Measurements from ENCODE around the gene RFX8.
"Not testable (repeated sequence)": the region's sequence is repeated elsewhere in the genome, so short reads cannot be mapped to it uniquely, and the experiment has no call there.

Gene RFX8

DNA sequence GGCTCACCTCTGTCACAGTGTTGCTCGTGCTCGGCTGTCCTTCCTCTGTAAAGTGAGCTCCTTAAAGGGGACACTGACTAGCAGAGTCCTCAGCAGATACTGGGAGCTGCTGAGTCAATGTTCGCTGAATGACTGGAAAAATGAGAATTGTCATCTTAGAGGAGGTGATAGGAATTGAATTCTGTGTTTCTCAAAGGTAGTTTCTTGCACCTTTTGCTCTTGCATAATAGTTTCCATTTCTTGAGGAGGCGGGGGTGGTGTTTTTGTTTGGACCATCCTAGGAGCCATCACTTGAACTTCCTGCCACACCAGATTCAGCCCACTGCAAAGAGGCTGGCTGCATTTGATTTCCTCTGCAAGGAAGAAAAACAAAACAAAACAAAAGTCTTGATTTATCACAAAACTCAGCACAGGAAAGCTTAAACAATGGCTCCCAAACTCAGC lies 11.4 kb upstream of the RFX8 start:
- no peak for DNase-seq (ENCODE audit: low read depth)

GRCh38 chr2:101485856-101486255 lies 10.9 kb upstream of the RFX8 start:
- no peak for DNase-seq (ENCODE audit: low read depth)

GRCh38 chr2:101480764-101481163 lies 5.9 kb upstream of the RFX8 start:
- no peak for DNase-seq (ENCODE audit: low read depth)

DNA sequence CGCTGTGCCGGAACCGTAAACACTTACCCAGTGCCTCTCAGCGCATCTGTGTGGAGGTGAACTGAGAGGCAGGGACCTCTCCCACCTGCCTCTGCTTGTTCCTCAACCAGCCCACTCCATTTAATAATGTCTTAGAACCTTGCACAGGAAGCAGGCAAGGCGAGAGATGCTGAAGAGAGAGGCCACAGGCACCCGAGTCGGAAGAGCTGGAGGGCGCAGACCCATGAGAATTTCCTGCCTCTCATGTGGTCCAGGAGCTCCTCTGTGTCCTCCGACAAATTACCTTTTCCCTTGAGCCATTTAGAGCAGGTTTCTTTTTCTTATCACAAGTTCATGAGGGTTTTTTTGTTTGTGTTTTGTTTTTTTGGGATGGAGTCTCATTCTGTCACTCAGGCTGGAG lies 4.9 kb upstream of the RFX8 start:
- DNase-seq (ENCODE audit: low read depth), result no peak

DNA sequence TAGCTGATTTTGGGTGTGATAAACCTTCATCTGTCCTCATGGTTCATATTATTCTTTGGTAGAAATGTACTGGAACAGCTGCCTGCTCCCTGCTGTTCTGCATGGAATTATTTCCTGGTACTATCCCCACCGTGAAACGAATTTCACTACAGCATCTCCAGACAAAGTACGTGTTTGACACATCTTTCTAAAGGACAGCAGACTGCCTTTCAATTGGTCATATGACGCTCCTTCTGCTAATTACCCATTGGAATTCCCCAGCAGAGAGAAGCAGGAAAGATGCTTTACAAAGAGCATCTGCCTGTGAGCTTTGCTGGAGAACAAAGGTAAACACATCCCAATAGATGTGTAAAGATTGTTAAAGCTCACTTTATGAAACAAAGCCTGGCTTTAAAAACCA lies 4.4 kb upstream of the RFX8 start:
- DNase-seq (ENCODE audit: low read depth), result no peak

GRCh38 chr2:101478181-101479001 lies 3.5 kb upstream of the RFX8 start:
- DNase-seq (ENCODE audit: low read depth), result no peak

- no peak for DNase-seq (ENCODE audit: low read depth)
These were observed 2.6 kb upstream of the RFX8 start for GRCh38 chr2:101477556-101477955.

DNA sequence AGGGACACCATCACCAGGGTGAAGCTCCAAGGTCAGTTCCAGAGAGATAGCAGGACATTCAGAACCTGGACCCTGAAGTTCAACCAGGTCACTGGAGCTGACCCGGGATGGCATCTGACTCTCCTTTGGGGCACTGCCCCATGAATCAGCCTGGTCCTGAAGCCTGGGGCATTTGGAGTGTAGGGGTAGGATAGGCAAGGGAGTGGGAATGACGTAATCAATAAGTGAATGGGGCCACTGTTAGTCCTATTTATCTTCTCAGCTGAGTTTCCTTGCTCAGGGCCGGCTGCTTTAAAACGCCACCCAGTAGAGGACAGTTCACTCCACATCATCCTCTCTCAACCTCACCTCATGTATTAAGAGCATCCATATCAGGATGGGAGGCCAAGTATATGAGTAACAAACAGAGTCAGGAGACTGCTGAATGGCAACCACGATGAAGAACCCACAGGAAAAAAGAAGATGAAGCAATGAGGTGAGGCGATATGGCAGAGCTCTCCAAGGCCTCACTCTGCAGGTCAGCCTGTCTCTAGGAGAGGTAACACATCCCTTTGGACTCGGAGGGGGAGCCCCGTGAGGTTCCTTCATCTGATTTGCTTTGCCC lies 1.8 kb upstream of the RFX8 start:
- DNase-seq (ENCODE audit: low read depth), result no peak

- no peak for DNase-seq (ENCODE audit: low read depth)
These were observed 806 bp downstream of the RFX8 start for GRCh38 chr2:101473911-101474701.

GRCh38 chr2:101473591-101473910 lies 1.4 kb downstream of the RFX8 start:
- no peak for DNase-seq (ENCODE audit: low read depth)

- no peak for DNase-seq (ENCODE audit: low read depth)
These were observed 5.0 kb downstream of the RFX8 start for GRCh38 chr2:101469863-101470262.

GRCh38 chr2:101467306-101467705 lies 7.6 kb downstream of the RFX8 start:
- DNase-seq (ENCODE audit: low read depth), result no peak

- DNase-seq (ENCODE audit: low read depth), result no peak
These were observed 8.5 kb downstream of the RFX8 start for GRCh38 chr2:101466426-101466825.

DNA sequence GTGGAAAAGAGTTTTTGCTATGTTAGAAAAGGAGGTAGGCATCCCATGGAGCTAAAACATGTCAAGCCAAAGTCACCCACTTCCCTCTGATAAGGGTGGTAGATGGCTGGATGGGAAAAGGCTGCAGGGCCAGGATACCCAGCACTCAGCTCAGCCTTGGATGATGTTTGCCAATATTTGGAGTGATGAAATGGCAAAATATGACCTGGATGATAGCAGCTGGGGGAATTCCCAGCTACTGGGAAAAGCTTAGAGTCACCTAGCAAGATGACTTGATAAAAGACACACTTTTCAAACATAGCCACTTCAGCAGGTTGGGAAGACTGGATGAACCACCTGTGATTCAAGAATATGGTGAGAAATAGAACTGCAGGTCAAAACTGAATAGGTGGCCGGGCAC lies 10.1 kb downstream of the RFX8 start:
- DNase-seq (ENCODE audit: low read depth), result no peak

DNA sequence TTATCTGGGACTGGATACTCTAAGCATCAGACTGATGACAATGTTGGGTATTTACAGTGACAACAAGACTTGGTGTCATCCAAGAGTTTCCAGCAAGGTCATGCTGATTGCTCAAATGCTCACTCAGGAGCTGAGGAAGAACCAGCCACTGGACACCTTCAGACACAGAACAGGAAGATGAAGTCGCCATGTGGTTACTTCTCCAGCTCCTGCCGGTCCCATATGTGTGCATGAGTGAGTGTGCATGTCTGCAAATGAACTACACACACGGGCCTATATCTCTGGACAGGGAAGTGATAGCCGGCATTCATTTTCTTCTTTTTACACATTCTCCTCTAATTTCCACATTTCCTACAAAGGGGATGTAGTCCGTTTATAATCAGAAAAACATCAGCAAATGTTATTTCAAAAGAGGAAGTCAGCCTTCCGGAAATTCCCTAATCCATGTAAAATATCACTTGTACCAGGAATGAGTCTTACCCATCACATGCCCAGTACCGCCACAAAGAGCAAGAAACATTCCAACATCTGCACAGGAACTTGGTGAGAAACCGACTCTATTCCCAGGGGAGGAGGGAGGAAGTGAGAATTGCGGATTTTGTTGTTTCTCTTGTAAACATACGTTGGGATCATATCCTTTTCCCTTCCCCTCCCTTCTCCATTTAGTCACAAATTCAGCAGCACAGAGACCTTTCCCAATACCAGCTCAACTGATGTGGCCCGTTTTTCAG lies 10.8 kb downstream of the RFX8 start:
- DNase-seq (ENCODE audit: low read depth), result no peak

- no peak for DNase-seq (ENCODE audit: low read depth)
These were observed 11.5 kb downstream of the RFX8 start for GRCh38 chr2:101463421-101463820.

GRCh38 chr2:101461381-101461780 lies 13.5 kb downstream of the RFX8 start:
- no peak for DNase-seq (ENCODE audit: low read depth)

DNA sequence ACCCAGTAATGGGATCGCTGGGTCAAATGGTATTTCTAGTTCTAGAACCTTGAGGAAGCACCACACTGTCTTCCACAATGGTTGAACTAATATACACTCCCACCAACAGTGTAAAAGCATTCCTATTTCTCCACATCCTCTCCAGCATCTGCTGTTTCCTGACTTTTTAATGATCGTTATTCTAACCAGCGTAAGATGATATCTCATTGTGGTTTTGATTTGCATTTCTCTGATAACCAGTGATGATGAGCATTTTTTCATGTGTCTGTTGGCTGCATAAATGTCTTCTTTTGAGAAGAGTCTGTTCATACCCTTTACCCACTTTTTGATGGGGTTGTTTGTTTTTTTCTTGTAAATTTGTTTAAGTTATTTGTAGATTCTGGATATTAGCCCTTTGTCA lies 20.5 kb downstream of the RFX8 start:
- DNase-seq (ENCODE audit: low read depth), result not testable (repeated sequence)

DNA sequence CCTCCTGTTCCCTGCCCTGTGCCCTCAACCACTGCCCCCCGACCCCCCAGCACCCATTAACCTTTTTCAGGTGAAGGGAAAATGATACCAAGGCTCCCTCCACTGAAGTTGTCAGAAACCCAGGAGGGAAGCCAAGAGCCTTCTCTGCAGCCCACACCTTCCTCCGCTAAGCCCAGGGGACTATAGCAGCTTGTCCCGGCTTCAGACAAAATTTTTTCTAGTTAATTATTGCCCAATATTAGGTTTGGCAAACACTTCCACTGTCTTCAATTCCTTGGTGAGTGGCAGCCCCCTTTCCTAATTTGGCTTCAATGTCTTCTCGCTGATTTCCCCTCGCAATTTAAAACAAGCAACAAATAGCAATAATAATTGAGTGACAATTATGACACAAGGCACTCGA lies 23.9 kb downstream of the RFX8 start:
- no peak for DNase-seq (ENCODE audit: low read depth)

DNA sequence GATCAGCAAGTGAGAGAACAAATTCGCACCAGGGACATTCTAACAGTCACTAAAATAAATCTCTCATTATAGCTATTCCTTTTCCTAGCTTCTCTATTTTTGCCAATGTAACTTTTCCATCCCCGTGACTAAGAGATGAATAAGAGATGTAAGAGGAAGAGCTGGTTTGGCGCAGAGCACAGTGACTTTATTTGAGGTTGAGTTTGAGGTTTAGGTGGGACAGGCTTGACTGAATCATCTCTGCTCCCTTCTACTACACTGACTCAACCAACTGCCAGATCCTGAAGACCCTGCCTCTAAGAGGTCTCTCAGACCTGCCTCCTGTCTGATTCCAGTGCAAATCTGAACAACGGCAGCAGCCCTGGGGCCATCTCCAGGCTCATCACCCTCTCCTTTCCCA lies 28.0 kb downstream of the RFX8 start:
- DNase-seq (ENCODE audit: low read depth), result no peak

- DNase-seq (ENCODE audit: low read depth), result no peak
These were observed 32.2 kb downstream of the RFX8 start for GRCh38 chr2:101442667-101443061.

- no peak for DNase-seq (ENCODE audit: low read depth)
These were observed 32.8 kb downstream of the RFX8 start for GRCh38 chr2:101442042-101442666.

Data from stimulated activated CD8-positive, alpha-beta memory T cell treated with anti-CD3 and anti-CD28 coated beads, Interleukin-12 subunit alpha, Interleukin-12 subunit beta, amount 100 ng/mL, for 4 hours (primary cell).